NCI-H146 treated with DMSO at 0.1 percent for 48 hours (cell line): ENCODE results near the gene DCX.

Experiments
- DNase-seq: peaks from one replicate; lab custom pipeline; 2025; ENCODE audit not compliant: unreplicated experiment; lab: John Stamatoyannopoulos, UW

DCX gene

DNA sequence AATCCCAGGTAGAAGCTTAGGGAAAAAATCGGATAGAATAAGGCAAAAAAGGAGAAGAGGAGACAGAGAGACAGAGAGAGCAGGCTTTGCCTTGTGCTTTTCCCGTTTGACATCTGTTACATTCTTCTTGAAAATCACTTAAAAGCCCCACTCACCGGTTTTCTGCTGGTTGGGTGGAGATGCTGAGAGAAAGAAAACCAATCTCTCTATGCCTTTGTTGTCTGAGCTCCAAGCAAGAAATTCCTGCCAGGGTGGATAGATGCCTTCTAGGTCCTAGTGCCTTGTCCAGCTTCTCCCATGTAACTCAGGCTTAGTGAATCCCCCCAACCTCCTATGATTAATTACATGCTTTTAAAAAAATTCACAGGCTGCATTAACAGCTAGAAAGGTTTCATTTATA lies at the start of gene DCX:
DCX (minus strand) TSS at position 210 of the 400 bp plus-strand sequence. CDS start 1,794 bp downstream, outside the sequence.
- peak; percentile 22 for DNase-seq

GRCh38 chrX:111460607-111461006 lies 48.6 kb upstream of the DCX start:
- no peak for DNase-seq

- peak; percentile 41 for DNase-seq
Observed at GRCh38 chrX:111447298-111447697, 35.3 kb upstream of the DCX start.

DNA sequence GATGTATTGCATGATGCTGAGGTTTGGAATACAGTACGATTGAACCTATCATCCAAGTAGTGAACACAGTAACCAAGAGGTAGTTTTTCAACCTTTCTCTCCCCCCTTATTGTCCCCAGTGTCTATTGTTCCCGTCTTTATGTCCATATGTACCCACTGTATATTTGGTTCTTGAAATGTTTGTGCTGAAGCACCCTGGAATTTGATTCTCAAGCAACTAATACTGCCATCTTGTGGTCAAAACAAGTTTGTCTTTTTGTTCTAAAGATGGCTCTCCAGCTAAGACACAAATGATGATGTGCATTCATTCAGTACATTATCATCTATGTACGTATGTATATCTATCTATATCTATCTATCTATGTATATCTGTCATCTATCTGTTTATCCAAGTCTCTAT lies 33.5 kb upstream of the DCX start:
- peak; percentile 47 for DNase-seq

GRCh38 chrX:111444881-111445280 lies 32.9 kb upstream of the DCX start:
- no peak for DNase-seq

DNA sequence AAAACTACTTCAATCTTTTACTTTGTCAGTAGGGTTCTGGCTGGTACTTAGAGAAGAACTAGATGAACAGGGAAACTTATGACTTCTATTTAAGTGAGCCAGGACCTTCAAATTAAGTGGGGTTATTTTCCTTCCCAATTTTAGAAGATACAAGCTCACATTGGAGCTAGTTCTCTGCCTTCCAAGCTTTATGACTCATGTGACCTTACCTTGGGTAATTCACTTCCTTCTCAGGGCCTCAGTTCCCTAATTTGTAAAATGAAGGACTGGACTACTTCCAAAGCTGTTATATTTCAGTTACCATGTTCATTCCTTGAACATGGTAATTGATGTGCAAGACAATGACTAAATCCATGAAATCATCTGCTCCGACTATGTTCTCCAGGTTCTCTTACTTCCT lies 32.0 kb upstream of the DCX start:
- DNase-seq, result no peak

DNA sequence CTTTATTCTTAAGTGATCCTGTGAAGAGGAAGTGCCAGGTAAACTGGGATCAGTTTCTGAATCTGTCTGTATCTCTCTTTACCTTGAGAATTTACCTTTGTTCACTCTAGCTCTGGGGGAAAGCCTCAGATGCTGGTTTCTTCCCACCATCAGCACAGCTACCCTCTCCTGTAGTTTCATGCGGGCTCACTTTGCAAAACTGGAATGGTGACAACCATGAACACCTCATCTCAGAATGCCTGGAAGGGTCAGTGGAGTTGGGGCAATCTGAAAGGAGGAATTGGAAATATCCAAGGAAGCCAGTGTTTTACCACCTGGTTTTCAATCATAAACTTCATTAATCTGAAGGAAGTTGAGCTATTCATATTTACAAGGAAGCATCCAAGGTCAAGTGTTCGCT lies 30.8 kb upstream of the DCX start:
- DNase-seq, result no peak

- no peak for DNase-seq
Observed at GRCh38 chrX:111435469-111435868, 23.5 kb upstream of the DCX start.

DNA sequence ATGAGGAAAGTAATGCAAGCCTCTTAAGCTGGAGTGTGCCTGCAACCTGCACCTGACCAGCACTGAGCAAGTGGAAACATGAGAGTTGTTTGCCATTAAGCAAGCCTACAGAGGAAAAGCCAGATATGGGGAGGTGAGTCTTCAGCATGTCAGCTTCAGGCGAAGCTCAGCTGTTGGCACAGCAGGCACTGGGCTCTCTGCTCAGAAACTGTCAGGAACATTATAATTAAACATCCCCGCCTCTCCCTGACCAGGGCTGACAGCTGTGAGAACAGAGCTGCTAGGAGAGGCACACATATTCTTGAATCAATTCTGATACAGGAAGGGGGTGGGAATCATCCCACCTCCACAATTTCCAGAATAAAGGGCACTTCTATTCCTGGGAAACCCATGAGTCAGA lies 19.0 kb upstream of the DCX start:
- DNase-seq, result peak; percentile 41

DNA sequence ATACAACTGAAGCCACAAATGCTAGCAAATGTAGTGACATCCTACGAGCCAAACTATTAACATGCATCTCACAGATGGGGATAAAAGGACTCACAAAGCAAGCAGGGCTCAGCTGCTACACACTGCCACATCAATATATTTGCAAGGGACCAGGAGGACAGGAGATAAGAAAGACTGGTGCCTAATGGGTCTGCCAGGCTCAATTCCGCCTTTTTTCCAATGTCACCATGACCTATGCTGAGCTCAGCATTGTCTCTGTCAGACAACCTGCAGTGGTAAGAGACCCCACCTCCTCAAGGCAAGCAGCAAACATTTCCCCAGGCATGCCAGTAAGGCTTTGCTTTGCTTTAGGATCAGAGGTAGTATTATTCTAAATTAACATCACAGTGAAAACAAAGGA lies 435 bp downstream of the DCX start:
- DNase-seq, result peak; percentile 74

- peak; percentile 46 for DNase-seq
Observed at GRCh38 chrX:111410590-111411078, 1.4 kb downstream of the DCX start.

DNA sequence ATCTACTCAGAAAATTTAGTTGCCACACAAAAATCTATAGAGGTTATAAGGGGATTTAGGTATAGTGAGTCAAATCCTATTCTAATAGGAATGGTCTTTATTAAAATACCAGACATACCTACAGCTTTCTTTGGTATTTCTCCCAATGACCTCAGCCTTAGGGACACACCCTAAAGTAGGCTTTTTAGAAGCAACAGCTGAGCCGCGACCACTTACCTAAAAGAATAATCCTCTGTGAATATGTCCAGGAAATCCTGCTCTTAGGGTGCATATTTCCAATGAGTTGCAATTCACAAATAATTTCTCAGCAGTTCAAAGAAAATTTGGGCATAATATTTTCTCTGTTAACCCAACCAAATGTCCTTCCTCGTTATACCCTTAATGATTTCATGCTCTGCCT lies 2.7 kb downstream of the DCX start:
- no peak for DNase-seq

GRCh38 chrX:111407948-111408347 lies 4.0 kb downstream of the DCX start:
- DNase-seq, result no peak

DNA sequence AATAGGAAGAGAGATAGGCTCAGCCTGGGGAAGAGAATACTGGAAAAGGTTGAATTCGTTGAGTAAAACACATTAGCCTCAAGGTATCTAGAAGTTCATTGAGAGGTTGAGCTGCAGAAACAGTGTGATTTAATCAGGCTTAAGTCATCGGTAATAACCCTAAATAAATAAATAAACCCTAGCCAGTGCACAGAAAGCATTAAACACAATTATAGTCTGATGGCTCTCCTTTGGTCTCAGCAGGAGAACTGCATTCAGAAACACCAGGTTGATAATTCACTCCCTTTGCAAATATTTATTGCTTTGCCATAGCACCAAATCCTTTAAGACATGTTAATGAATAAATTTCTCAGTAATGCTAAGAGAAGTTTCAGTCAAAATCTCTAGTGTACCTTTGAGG lies 9.6 kb downstream of the DCX start:
- peak; percentile 23 for DNase-seq

- no peak for DNase-seq
Observed at GRCh38 chrX:111395149-111395548, 16.8 kb downstream of the DCX start.

GRCh38 chrX:111394569-111394968 lies 17.4 kb downstream of the DCX start:
- DNase-seq, result no peak

DNA sequence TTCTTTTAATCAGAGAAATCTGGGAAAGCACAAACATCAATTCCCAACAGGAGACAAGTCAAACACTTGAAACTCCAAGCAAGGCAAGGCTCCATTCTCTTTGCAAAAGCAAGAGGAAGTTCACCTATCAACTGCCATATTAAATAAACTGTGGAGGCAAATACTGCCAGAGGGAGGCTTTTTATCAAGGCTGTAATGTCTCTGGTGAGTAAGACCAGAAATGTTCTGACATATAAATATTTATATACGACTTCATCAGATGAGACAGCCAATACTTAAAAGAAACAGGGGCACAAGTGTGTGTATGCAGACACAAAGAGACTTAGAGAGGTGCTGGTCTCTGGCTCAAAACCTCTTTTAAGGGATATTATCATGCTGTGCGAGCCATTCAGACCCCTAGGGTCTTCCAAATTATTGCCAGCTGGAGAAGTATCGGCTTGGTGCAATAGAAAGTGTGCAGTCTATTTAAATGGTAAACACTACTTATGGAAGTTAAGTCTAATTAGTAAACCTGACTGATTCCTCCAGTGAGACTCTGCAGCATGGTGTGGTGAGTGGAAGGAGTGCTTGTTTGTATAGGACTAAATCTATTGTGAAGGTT lies 24.4 kb downstream of the DCX start:
- peak; percentile 77 for DNase-seq

GRCh38 chrX:111386615-111387233 lies 25.3 kb downstream of the DCX start:
- no peak for DNase-seq

- no peak for DNase-seq
Observed at GRCh38 chrX:111386077-111386476, 25.9 kb downstream of the DCX start.

GRCh38 chrX:111382277-111382676 lies 29.7 kb downstream of the DCX start:
- no peak for DNase-seq

- DNase-seq, result peak; percentile 80
Observed at GRCh38 chrX:111376897-111377578, 35.0 kb downstream of the DCX start.

GRCh38 chrX:111376486-111376885 lies 35.5 kb downstream of the DCX start:
- DNase-seq, result no peak
